Thyroid gland (tissue), 4 donors: Measurements from ENCODE around the gene BARX2. TPM values are rescaled to one million over a fixed set of nuclear protein-coding genes. Genes with fewer than 3 reads are reported as not detected.

Experiments
- DNase-seq, 2 donors: peaks; one replicate each; pipeline ENCODE4 v3.0.0-alpha.2; 2019
- H3K27ac ChIP-seq, 3 donors: fragments of 200-600 bp; sonication (generic); 1 replicate in 2 of 3; 2 replicates in 1 of 3; pipeline ENCODE4 v1.5.1; 2016 to 2019; ENCODE audit warnings: mild to moderate bottlenecking in 1 of 3, moderate library complexity in 1 of 3
- H3K27me3 ChIP-seq: fragments of 200-600 bp; sonication (generic); one replicate; pipeline ENCODE4 v1.5.1; 2019
- H3K36me3 ChIP-seq, 2 donors: fragments of 200-600 bp; sonication (generic); one replicate each; pipeline ENCODE4 v1.5.1; 2016 to 2019
- H3K4me1 ChIP-seq, 2 donors: fragments of 200-600 bp; sonication (generic); one replicate each; pipeline ENCODE4 v1.5.1; 2017 to 2019
- H3K4me3 ChIP-seq, 3 donors: fragments of 200-600 bp; sonication (generic); replicated peaks in 1 of 3; 1 replicate in 2 of 3; 2 replicates in 1 of 3; pipeline ENCODE4 v1.5.1; 2016; ENCODE audit warnings: mild to moderate bottlenecking in 1 of 3
- H3K9me3 ChIP-seq: fragments of 200-600 bp; sonication (generic); one replicate; pipeline ENCODE4 v1.5.1; 2017
- CTCF ChIP-seq, 6 experiments: fragments of 200-600 bp in 3 of 6; fragments of 450-650 bp in 3 of 6; sonication (generic) in 3 of 6; IDR thresholded peaks; one replicate each; pipeline ENCODE4 v1.5.1; 2016 to 2019; ENCODE audit warnings: antibody characterized with exemption in 6 of 6, mild to moderate bottlenecking in 2 of 6, inconsistent platforms in 1 of 6, moderate library complexity in 1 of 6
- POLR2A ChIP-seq, 2 donors: fragments of 450-650 bp; IDR thresholded peaks; one replicate each; pipeline ENCODE4 v1.6.1; 2017; ENCODE audit warnings: antibody characterized with exemption in 2 of 2, mild to moderate bottlenecking in 2 of 2, moderate library complexity in 1 of 2
- WGBS, 2 donors: methylation state at CpG; one replicate each; pipeline ENCODE4 v1.1.5; 2017; 5-methylcytosine and 5-hydroxymethylcytosine counted together
- intact Hi-C: fragments of 100-400 bp; cut with DNase I; formaldehyde crosslinking; loops from one replicate; pipeline ENCODE4 v1.15.1; 2023
- total RNA-seq, 4 donors: library from RNA; depleted of rRNA; stranded (reverse); fragments of >200 nt; gene quantifications; one replicate each; pipeline ENCODE4 v1.2.3, GENCODE V29; 2016

The BARX2 gene
- total RNA-seq, 4 donors from 2014 or later, result 0.49 to 0.78 TPM; not detected in 2

- no peak for DNase-seq
- intact Hi-C loops, result no loop called here
- H3K4me1 ChIP-seq, result no peaks in the 10 kb centered on the region
- H3K4me3 ChIP-seq, result no peak overlapping the region
- TF ChIP-seq POLR2A (IDR thresholded peaks at IDR 0.05) (no peak), CTCF (IDR thresholded peaks at IDR 0.05) (no peak)
- H3K27ac ChIP-seq, result no peak overlapping the region
- no peaks in the 10 kb centered on the region for H3K27me3 ChIP-seq
- H3K9me3 ChIP-seq, result no peaks in the 10 kb centered on the region
- WGBS, 2 donors, result 95 to 96% methylated on average over 3 of the region's 3 CpGs
- H3K36me3 ChIP-seq, result no peaks in the 10 kb centered on the region
These were observed 23.0 kb upstream of the BARX2 start for GRCh38 chr11:129352676-129353075.

GRCh38 chr11:129354691-129355090 is 21.0 kb upstream of the BARX2 start:
- Histone ChIP-seq H3K4me1 (no peaks in the 10 kb centered on the region), H3K9me3 (no peaks in the 10 kb centered on the region), H3K27me3 (no peaks in the 10 kb centered on the region), H3K27ac (no peak overlapping the region), H3K36me3 (no peaks in the 10 kb centered on the region), H3K4me3 (no peak overlapping the region)
- DNase-seq, result peak in 1 of 2 donors; percentile 11
- WGBS, 2 donors, result 55 to 58% methylated on average over 4 of the region's 4 CpGs
- intact Hi-C loops, result no loop called here
- no peak for TF ChIP-seq CTCF (IDR thresholded peaks at IDR 0.05)
- TF ChIP-seq POLR2A (IDR thresholded peaks at IDR 0.05), result no peak

GRCh38 chr11:129359748-129360147 is 15.9 kb upstream of the BARX2 start:
- no peak overlapping the region for H3K4me3 ChIP-seq
- DNase-seq, result no peak
- no peaks in the 10 kb centered on the region for H3K27me3 ChIP-seq
- TF ChIP-seq CTCF (IDR thresholded peaks at IDR 0.05), result no peak
- TF ChIP-seq POLR2A (IDR thresholded peaks at IDR 0.05), result no peak
- 81 to 87% methylated on average over 2 of the region's 2 CpGs for WGBS, 2 donors
- H3K9me3 ChIP-seq, result no peaks in the 10 kb centered on the region
- intact Hi-C loops, result loop anchor here (10.0 kb wide), 2 partner anchors 335 to 385 kb away; no protein-coding TSS in a partner anchor
- no peak overlapping the region for H3K27ac ChIP-seq
- H3K4me1 ChIP-seq, result no peaks in the 10 kb centered on the region
- no peaks in the 10 kb centered on the region for H3K36me3 ChIP-seq

GRCh38 chr11:129364143-129364654 is 11.4 kb upstream of the BARX2 start:
- DNase-seq, result peak; percentile 80 to 88
- intact Hi-C loops, result loop anchor here (10.0 kb wide), 2 partner anchors 331 to 381 kb away; no protein-coding TSS in a partner anchor
- WGBS, 2 donors, result 4% methylated on average over 10 to 15 of the region's 19 CpGs

More at GRCh38 chr11:129364143-129364654, 11.4 kb upstream of the BARX2 start:
- Histone ChIP-seq H3K4me1 (no peaks in the 10 kb centered on the region), H3K36me3 (no peaks in the 10 kb centered on the region), H3K9me3 (no peaks in the 10 kb centered on the region), H3K27me3 (no peaks in the 10 kb centered on the region), H3K27ac (no peak overlapping the region), H3K4me3 (no peak overlapping the region)
- no peak for TF ChIP-seq POLR2A (IDR thresholded peaks at IDR 0.05)
- TF ChIP-seq CTCF (IDR thresholded peaks at IDR 0.05), result peak; percentile 82 to 99 (median 96)
